Neural cell (in vitro differentiated cells): ENCODE measurements around the gene NOTCH3.

Source experiments
- CTCF ChIP-seq: fragments of 450-650 bp; IDR thresholded peaks from 2 replicates; pipeline ENCODE4 v1.5.1; 2014; ENCODE audit warnings: antibody characterized with exemption, mild to moderate bottlenecking, moderate library complexity; ENCODE audit not compliant: poor library complexity, severe bottlenecking
- EP300 ChIP-seq: fragments of 450-650 bp; conservative IDR thresholded peaks from 2 replicates; pipeline ENCODE4 v1.6.1; 2014; ENCODE audit warnings: antibody characterized with exemption, mild to moderate bottlenecking, moderate library complexity; ENCODE audit not compliant: poor library complexity, severe bottlenecking
- EZH2 ChIP-seq: fragments of 200-600, 300-800 bp; shearing (Covaris generic), sonication (generic); IDR thresholded peaks from 2 replicates; pipeline ENCODE4 v1.6.1; 2014; ENCODE audit warnings: antibody characterized with exemption, low read length, borderline replicate concordance, mild to moderate bottlenecking; ENCODE audit not compliant: insufficient read depth, poor library complexity, severe bottlenecking
- POLR2AphosphoS5 ChIP-seq: IDR thresholded peaks from 2 replicates; pipeline ENCODE4 v1.6.1; 2012
- RAD21 ChIP-seq: fragments of 450-650 bp; conservative IDR thresholded peaks from 2 replicates; pipeline ENCODE4 v1.6.1; 2014; ENCODE audit warnings: antibody characterized with exemption, mild to moderate bottlenecking, moderate library complexity
- TAF1 ChIP-seq: IDR thresholded peaks from 2 replicates; pipeline ENCODE4 v1.6.1; 2012; ENCODE audit warnings: low read depth

- TF ChIP-seq CTCF (no peak), EP300 (no peak), RAD21 (no peak), EZH2 (no peak), POLR2AphosphoS5 (no peak), TAF1 (no peak)
Measured at GRCh38 chr19:15161028-15161984, 39.5 kb downstream of the NOTCH3 start.
